OCI-LY3 (cell line): ENCODE results near the gene SLC6A4.

Source experiments
- H2AFZ ChIP-seq: fragments of 200-600, 300-600 bp; shearing (Covaris generic); 2 replicates; pipeline ENCODE4 v1.6.0; 2014; ENCODE audit warnings: antibody characterized with exemption, low read depth, low read length
- H3K27ac ChIP-seq: fragments of 200-600, 300-600 bp; sonication (generic); 2 replicates; pipeline ENCODE4 v1.5.1; 2014; ENCODE audit warnings: mild to moderate bottlenecking, low read length, moderate library complexity, mixed read lengths
- H3K27me3 ChIP-seq: fragments of 200-600, 300-600 bp; sonication (generic); 2 replicates; pipeline ENCODE4 v1.6.1; 2014; ENCODE audit warnings: low read depth, low read length, mixed read lengths
- H3K36me3 ChIP-seq: fragments of 200-600, 300-600 bp; sonication (generic); replicated peaks from 2 replicates; pipeline ENCODE3; 2014; ENCODE audit warnings: low read depth, low read length, mixed read lengths
- H3K4me1 ChIP-seq: fragments of 300-600, 200-600 bp; sonication (generic); 2 replicates; pipeline ENCODE4 v1.6.1; 2014; ENCODE audit warnings: low read length, mixed read lengths
- H3K4me2 ChIP-seq: fragments of 200-600, 300-600 bp; sonication (generic); 2 replicates; pipeline ENCODE4 v1.6.1; 2014; ENCODE audit warnings: low read length, mixed read lengths
- H3K4me3 ChIP-seq: fragments of 300-600, 200-600 bp; sonication (generic); 2 replicates; pipeline ENCODE4 v1.5.1; 2014; ENCODE audit warnings: antibody characterized with exemption, mild to moderate bottlenecking, low read length, moderate library complexity
- H3K79me2 ChIP-seq: fragments of 300-600, 200-600 bp; shearing (Covaris generic); 2 replicates; pipeline ENCODE4 v1.6.1; 2014; ENCODE audit warnings: mild to moderate bottlenecking, low read length, mixed read lengths
- H3K9ac ChIP-seq: fragments of 300-600, 200-600 bp; shearing (Covaris generic); 2 replicates; pipeline ENCODE4 v1.6.0; 2014; ENCODE audit warnings: mild to moderate bottlenecking, low read length, moderate library complexity
- H3K9me3 ChIP-seq: fragments of 200-600, 300-600 bp; shearing (Covaris generic); 2 replicates; pipeline ENCODE4 v1.6.1; 2014; ENCODE audit warnings: low read length, mixed read lengths; ENCODE audit not compliant: insufficient read depth
- H4K20me1 ChIP-seq: fragments of 200-600, 300-600 bp; sonication (generic); 2 replicates; pipeline ENCODE4 v1.6.1; 2016; ENCODE audit warnings: low read length, mixed read lengths; ENCODE audit not compliant: insufficient read depth
- EZH2phosphoT487 ChIP-seq: fragments of 200-600 bp; shearing (Covaris generic); IDR thresholded peaks from 2 replicates; pipeline ENCODE4 v1.6.1; 2018; ENCODE audit warnings: antibody characterized with exemption, mixed run types, low read depth
- TF ChIP-seq, protein P1 (sequence below): fragments of 200-600, 300-600 bp; sonication (generic); IDR thresholded peaks from 2 replicates; pipeline ENCODE4 v1.5.1; 2014; ENCODE audit warnings: antibody characterized with exemption, low read length, low read depth

SLC6A4 gene

DNA sequence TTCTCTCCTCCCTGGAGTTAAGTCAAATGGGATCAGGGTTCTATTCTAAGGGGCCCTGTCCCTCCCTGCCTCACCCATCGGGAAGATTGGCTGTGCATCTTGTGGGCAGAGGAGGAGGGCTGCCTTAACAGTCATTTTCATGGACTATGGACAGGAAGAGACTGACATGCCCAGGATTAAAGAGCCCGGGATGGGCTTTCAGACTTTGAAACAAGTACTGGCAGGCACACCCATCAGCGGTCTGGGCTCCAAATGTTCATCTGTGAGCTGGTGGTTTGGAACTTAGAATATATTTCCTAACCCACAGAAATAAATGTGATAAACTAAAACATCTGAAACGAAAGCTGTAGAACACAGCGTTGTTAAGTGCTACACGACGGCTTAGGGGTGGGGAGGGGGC, 6.5 kb downstream of the SLC6A4 start:
- Histone ChIP-seq H3K36me3 (no peaks in the 10 kb centered on the region), H3K27ac (no peak overlapping the region), H3K4me2 (no peak overlapping the region), H3K4me3 (no peak overlapping the region), H2AFZ (no peak overlapping the region), H4K20me1 (no peaks in the 10 kb centered on the region), H3K4me1 (peaks cover 6% of the 10 kb centered on the region; the same call in 1 of the 2 replicates), H3K9ac (no peak overlapping the region), H3K27me3 (peaks cover 61% of the 10 kb centered on the region), H3K79me2 (no peaks in the 10 kb centered on the region), H3K9me3 (no peaks in the 10 kb centered on the region)
- no peak for TF ChIP-seq EZH2phosphoT487
- TF ChIP-seq, protein P1, sequence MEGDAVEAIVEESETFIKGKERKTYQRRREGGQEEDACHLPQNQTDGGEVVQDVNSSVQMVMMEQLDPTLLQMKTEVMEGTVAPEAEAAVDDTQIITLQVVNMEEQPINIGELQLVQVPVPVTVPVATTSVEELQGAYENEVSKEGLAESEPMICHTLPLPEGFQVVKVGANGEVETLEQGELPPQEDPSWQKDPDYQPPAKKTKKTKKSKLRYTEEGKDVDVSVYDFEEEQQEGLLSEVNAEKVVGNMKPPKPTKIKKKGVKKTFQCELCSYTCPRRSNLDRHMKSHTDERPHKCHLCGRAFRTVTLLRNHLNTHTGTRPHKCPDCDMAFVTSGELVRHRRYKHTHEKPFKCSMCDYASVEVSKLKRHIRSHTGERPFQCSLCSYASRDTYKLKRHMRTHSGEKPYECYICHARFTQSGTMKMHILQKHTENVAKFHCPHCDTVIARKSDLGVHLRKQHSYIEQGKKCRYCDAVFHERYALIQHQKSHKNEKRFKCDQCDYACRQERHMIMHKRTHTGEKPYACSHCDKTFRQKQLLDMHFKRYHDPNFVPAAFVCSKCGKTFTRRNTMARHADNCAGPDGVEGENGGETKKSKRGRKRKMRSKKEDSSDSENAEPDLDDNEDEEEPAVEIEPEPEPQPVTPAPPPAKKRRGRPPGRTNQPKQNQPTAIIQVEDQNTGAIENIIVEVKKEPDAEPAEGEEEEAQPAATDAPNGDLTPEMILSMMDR = no peak

GRCh38 chr17:30228011-30228410, 7.5 kb downstream of the SLC6A4 start:
- H3K4me3 ChIP-seq = no peak overlapping the region
- no peak overlapping the region for H3K4me2 ChIP-seq
- peaks cover 6% of the 10 kb centered on the region; the same call in 1 of the 2 replicates for H3K4me1 ChIP-seq
- H3K36me3 ChIP-seq = no peaks in the 10 kb centered on the region
- H3K27me3 ChIP-seq = peaks cover 51% of the 10 kb centered on the region
- TF ChIP-seq, protein P1 = no peak
- no peak for TF ChIP-seq EZH2phosphoT487
- H3K79me2 ChIP-seq = no peaks in the 10 kb centered on the region
- H3K9me3 ChIP-seq = no peaks in the 10 kb centered on the region
- no peaks in the 10 kb centered on the region for H4K20me1 ChIP-seq
- H3K27ac ChIP-seq = no peak overlapping the region
- H3K9ac ChIP-seq = no peak overlapping the region
- no peak overlapping the region for H2AFZ ChIP-seq

DNA sequence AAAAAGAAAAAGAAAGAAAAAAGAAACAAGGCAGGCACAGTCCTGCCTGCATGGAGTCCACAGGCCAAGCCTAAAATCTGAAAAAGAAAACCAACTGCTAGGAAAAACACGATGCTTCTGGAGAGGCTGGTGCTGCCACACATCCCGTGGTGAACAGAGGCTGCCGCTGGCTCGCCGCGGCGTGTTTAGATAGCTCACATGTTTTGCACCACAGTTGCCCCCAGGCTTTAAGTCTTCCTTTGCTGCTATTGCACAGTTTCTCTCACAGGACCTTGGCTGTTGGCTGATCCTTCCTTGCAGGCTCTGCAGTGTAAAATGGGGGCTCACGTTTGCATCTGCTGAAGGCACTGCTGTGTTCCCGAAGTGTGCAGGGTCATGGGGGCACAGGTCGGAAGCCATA, 8.6 kb downstream of the SLC6A4 start:
- Histone ChIP-seq H4K20me1 (no peaks in the 10 kb centered on the region), H2AFZ (no peak overlapping the region), H3K4me2 (no peak overlapping the region), H3K27me3 (peaks cover 45% of the 10 kb centered on the region), H3K4me3 (no peak overlapping the region), H3K36me3 (no peaks in the 10 kb centered on the region), H3K79me2 (no peaks in the 10 kb centered on the region), H3K9me3 (no peaks in the 10 kb centered on the region), H3K9ac (no peak overlapping the region), H3K4me1 (peaks cover 6% of the 10 kb centered on the region; the same call in 1 of the 2 replicates), H3K27ac (no peak overlapping the region)
- TF ChIP-seq, protein P1 = no peak
- TF ChIP-seq EZH2phosphoT487 = no peak

DNA sequence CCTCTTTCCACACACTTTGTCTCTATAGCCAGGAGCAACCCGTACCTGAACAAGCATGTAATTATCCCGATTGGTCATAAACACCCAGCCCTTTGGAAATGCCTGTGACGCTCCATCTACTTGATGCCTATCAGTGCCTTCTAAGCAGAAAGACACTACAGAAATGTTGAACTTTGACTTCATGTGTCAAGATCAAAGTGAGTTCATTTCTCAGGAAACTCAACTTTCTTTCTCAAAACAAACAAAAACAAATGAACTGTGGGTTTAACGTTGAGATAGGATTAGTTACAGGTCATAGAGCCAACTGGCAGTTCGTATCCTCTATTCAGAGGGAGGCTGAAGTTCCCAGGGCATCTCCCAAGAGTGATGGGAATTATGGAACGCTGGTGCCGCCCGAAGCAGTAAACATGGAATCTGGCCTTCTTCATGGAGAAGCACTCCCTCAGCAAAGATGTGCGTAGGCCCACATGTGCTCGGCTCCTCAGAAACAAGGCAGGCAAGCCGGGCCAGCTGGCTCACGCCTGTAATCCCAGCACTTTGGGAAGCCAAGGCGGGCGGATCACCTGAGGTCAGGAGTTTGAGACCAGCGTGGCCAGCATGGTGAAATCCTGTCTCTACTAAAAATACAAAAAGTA, 9.5 kb downstream of the SLC6A4 start:
- Histone ChIP-seq H3K79me2 (no peaks in the 10 kb centered on the region), H3K27ac (no peak overlapping the region), H3K27me3 (peaks cover 44% of the 10 kb centered on the region), H3K9ac (no peak overlapping the region), H3K4me2 (no peak overlapping the region), H3K36me3 (no peaks in the 10 kb centered on the region), H3K4me3 (no peak overlapping the region), H2AFZ (no peak overlapping the region), H4K20me1 (no peaks in the 10 kb centered on the region), H3K9me3 (no peaks in the 10 kb centered on the region), H3K4me1 (peaks cover 6% of the 10 kb centered on the region; the same call in 1 of the 2 replicates)
- TF ChIP-seq, protein P1 = no peak
- no peak for TF ChIP-seq EZH2phosphoT487
